HT-29 (cell line): ENCODE data around the gene GPC5. TPM values are rescaled to one million over a fixed set of nuclear protein-coding genes. Genes with fewer than 3 reads are reported as not detected.
"Not testable (repeated sequence)": the region's sequence is repeated elsewhere in the genome, so short reads cannot be mapped to it uniquely, and the experiment has no call there.

Experiments
- DNase-seq: peaks from one replicate; pipeline ENCODE4 v3.0.0-alpha.2; 2015; ENCODE audit warnings: low spot score
- total RNA-seq: library from RNA; depleted of rRNA; stranded (reverse); fragments of >200 nt; shearing (Covaris generic); gene quantifications from 2 replicates; pipeline ENCODE4 v1.2.3, GENCODE V29; 2014

The GPC5 gene
- total RNA-seq, 1 experiment from 2014 or later, result not detected

- DNase-seq, result no peak
These were observed 1427.6 kb downstream of the GPC5 start for GRCh38 chr13:92825938-92826596.

GRCh38 chr13:92827503-92827902, 1429.1 kb downstream of the GPC5 start:
- DNase-seq, result no peak

GRCh38 chr13:92829930-92830329, 1431.5 kb downstream of the GPC5 start:
- no peak for DNase-seq

GRCh38 chr13:92830821-92831220, 1432.4 kb downstream of the GPC5 start:
- no peak for DNase-seq

GRCh38 chr13:92833071-92833470, 1434.7 kb downstream of the GPC5 start:
- DNase-seq, result no peak

GRCh38 chr13:92836171-92836570, 1437.8 kb downstream of the GPC5 start:
- DNase-seq, result no peak

GRCh38 chr13:92838786-92839185, 1440.4 kb downstream of the GPC5 start:
- no peak for DNase-seq

- DNase-seq, result no peak
These were observed 1443.7 kb downstream of the GPC5 start for GRCh38 chr13:92842145-92842544.

GRCh38 chr13:92843549-92843948, 1445.1 kb downstream of the GPC5 start:
- no peak for DNase-seq

- DNase-seq, result no peak
These were observed 1451.0 kb downstream of the GPC5 start for GRCh38 chr13:92849381-92849780.

- no peak for DNase-seq
These were observed 1466.3 kb downstream of the GPC5 start for GRCh38 chr13:92864584-92865284.

GRCh38 chr13:92873029-92873428, 1474.6 kb downstream of the GPC5 start:
- DNase-seq, result no peak

- DNase-seq, result no peak
These were observed 1488.2 kb downstream of the GPC5 start for GRCh38 chr13:92886535-92887077.

- no peak for DNase-seq
These were observed 1496.0 kb downstream of the GPC5 start for GRCh38 chr13:92894447-92894846.

- peak; percentile 21 for DNase-seq
These were observed 1498.4 kb downstream of the GPC5 start for GRCh38 chr13:92896842-92897241.

GRCh38 chr13:92898946-92899345, 1500.5 kb downstream of the GPC5 start:
- not testable (repeated sequence) for DNase-seq

- no peak for DNase-seq
These were observed 1502.0 kb downstream of the GPC5 start for GRCh38 chr13:92900446-92900845.

GRCh38 chr13:92901739-92902138, 1503.3 kb downstream of the GPC5 start:
- DNase-seq, result no peak

- no peak for DNase-seq
These were observed 1514.2 kb downstream of the GPC5 start for GRCh38 chr13:92912629-92913028.

- no peak for DNase-seq
These were observed 1515.4 kb downstream of the GPC5 start for GRCh38 chr13:92913840-92914239.
